Activated T-cell treated with anti-CD3 and anti-CD28 coated beads, Interleukin-2, amount 50 U/mL, for 24 hours (primary cell): Measurements from ENCODE around the gene AFMID.
"Not testable (repeated sequence)": the region's sequence is repeated elsewhere in the genome, so short reads cannot be mapped to it uniquely, and the experiment has no call there.

Experiments
- DNase-seq: peaks from one replicate; pipeline ENCODE4 v3.0.0-alpha.2; 2020
- H3K27ac Mint-ChIP-seq: 2 replicates; pipeline ENCODE4 v1.8.0; 2020; ENCODE audit warnings: mild to moderate bottlenecking, mixed read lengths
- H3K27me3 Mint-ChIP-seq: 2 replicates; pipeline ENCODE4 v1.8.0; 2020; ENCODE audit warnings: mixed read lengths
- H3K36me3 Mint-ChIP-seq: 2 replicates; pipeline ENCODE4 v1.8.0; 2020; ENCODE audit warnings: low read depth, mixed read lengths
- H3K4me1 Mint-ChIP-seq: 2 replicates; pipeline ENCODE4 v1.8.0; 2020; ENCODE audit warnings: low read depth, mixed read lengths
- H3K4me3 Mint-ChIP-seq: 2 replicates; pipeline ENCODE4 v1.8.0; 2020; ENCODE audit warnings: mild to moderate bottlenecking, moderate library complexity, mixed read lengths
- H3K9me3 Mint-ChIP-seq: 2 replicates; pipeline ENCODE4 v1.8.0; 2020; ENCODE audit warnings: mixed read lengths

Gene AFMID

GRCh38 chr17:78230252-78230962 lies 43.2 kb downstream of the AFMID start:
- no peak overlapping the region for H3K27ac Mint-ChIP-seq
- no peak for DNase-seq
- peaks cover 38% of the 10 kb centered on the region for H3K27me3 Mint-ChIP-seq
- H3K36me3 Mint-ChIP-seq, result peaks cover 5% of the 10 kb centered on the region
- H3K4me3 Mint-ChIP-seq, result no peak overlapping the region
- H3K4me1 Mint-ChIP-seq, result peaks cover 21% of the 10 kb centered on the region
- no peaks in the 10 kb centered on the region for H3K9me3 Mint-ChIP-seq

- Mint-ChIP-seq H3K27ac (no peak within 1 kb of the TSS), H3K4me1 (peaks cover 21% of the 10 kb centered on the region), H3K9me3 (no peaks in the 10 kb centered on the region), H3K27me3 (peaks cover 38% of the 10 kb centered on the region), H3K4me3 (no peak within 1 kb of the TSS), H3K36me3 (no peaks in the 10 kb centered on the region)
- no peak for DNase-seq
Observed at GRCh38 chr17:78230996-78231935, 44.1 kb downstream of the AFMID start, which contains the start of gene TMEM235. Gene TMEM235, plus strand, starts transcription at chr17:78231631. Its CDS starts 393 bp downstream, at chr17:78232024.

GRCh38 chr17:78231991-78232858 lies 45.1 kb downstream of the AFMID start:
- H3K27ac Mint-ChIP-seq, result no peak overlapping the region
- no peak overlapping the region for H3K4me3 Mint-ChIP-seq
- peaks cover 14% of the 10 kb centered on the region for H3K4me1 Mint-ChIP-seq
- H3K27me3 Mint-ChIP-seq, result peaks cover 38% of the 10 kb centered on the region
- no peaks in the 10 kb centered on the region for H3K9me3 Mint-ChIP-seq
- no peak for DNase-seq
- H3K36me3 Mint-ChIP-seq, result no peaks in the 10 kb centered on the region

GRCh38 chr17:78232859-78233173 lies 45.7 kb downstream of the AFMID start:
- Mint-ChIP-seq H3K4me3 (no peak overlapping the region), H3K27ac (no peak overlapping the region), H3K36me3 (no peaks in the 10 kb centered on the region), H3K9me3 (no peaks in the 10 kb centered on the region), H3K4me1 (peaks cover 13% of the 10 kb centered on the region), H3K27me3 (peaks cover 33% of the 10 kb centered on the region)
- no peak for DNase-seq

GRCh38 chr17:78233678-78234077 lies 46.5 kb downstream of the AFMID start:
- H3K9me3 Mint-ChIP-seq, result no peaks in the 10 kb centered on the region
- H3K27ac Mint-ChIP-seq, result no peak overlapping the region
- H3K36me3 Mint-ChIP-seq, result no peaks in the 10 kb centered on the region
- H3K4me3 Mint-ChIP-seq, result no peak overlapping the region
- no peak for DNase-seq
- peaks cover 27% of the 10 kb centered on the region for H3K27me3 Mint-ChIP-seq
- peaks cover 13% of the 10 kb centered on the region for H3K4me1 Mint-ChIP-seq

GRCh38 chr17:78234261-78234865 lies 47.2 kb downstream of the AFMID start:
- DNase-seq, result no peak
- Mint-ChIP-seq H3K4me3 (no peak overlapping the region), H3K27ac (no peak overlapping the region), H3K9me3 (no peaks in the 10 kb centered on the region), H3K36me3 (no peaks in the 10 kb centered on the region), H3K4me1 (peaks cover 13% of the 10 kb centered on the region), H3K27me3 (peaks cover 26% of the 10 kb centered on the region)

- H3K4me3 Mint-ChIP-seq, H3K27ac Mint-ChIP-seq, DNase-seq, H3K9me3 Mint-ChIP-seq, H3K36me3 Mint-ChIP-seq: not testable (repeated sequence)
- peaks cover 26% of the 10 kb centered on the region for H3K27me3 Mint-ChIP-seq
- peaks cover 13% of the 10 kb centered on the region for H3K4me1 Mint-ChIP-seq
Observed at GRCh38 chr17:78235022-78235421, 47.9 kb downstream of the AFMID start.

GRCh38 chr17:78235885-78236284 lies 48.7 kb downstream of the AFMID start:
- peaks cover 19% of the 10 kb centered on the region for H3K27me3 Mint-ChIP-seq
- no peaks in the 10 kb centered on the region for H3K9me3 Mint-ChIP-seq
- no peak for DNase-seq
- H3K4me1 Mint-ChIP-seq, result peaks cover 11% of the 10 kb centered on the region
- H3K27ac Mint-ChIP-seq, result no peak overlapping the region
- H3K36me3 Mint-ChIP-seq, result no peaks in the 10 kb centered on the region
- H3K4me3 Mint-ChIP-seq, result no peak overlapping the region

GRCh38 chr17:78236362-78237127 lies 49.4 kb downstream of the AFMID start:
- no peak overlapping the region for H3K4me3 Mint-ChIP-seq
- peaks cover 10% of the 10 kb centered on the region for H3K4me1 Mint-ChIP-seq
- H3K36me3 Mint-ChIP-seq, result no peaks in the 10 kb centered on the region
- DNase-seq, result no peak
- no peak overlapping the region for H3K27ac Mint-ChIP-seq
- no peaks in the 10 kb centered on the region for H3K9me3 Mint-ChIP-seq
- peaks cover 12% of the 10 kb centered on the region for H3K27me3 Mint-ChIP-seq

- Mint-ChIP-seq H3K27ac (no peak overlapping the region), H3K27me3 (peaks cover 6% of the 10 kb centered on the region), H3K4me1 (peaks cover 6% of the 10 kb centered on the region), H3K9me3 (no peaks in the 10 kb centered on the region), H3K4me3 (no peak overlapping the region), H3K36me3 (no peaks in the 10 kb centered on the region)
- DNase-seq, result no peak
Observed at GRCh38 chr17:78237401-78238012, 50.3 kb downstream of the AFMID start.

- Mint-ChIP-seq H3K27me3 (no peaks in the 10 kb centered on the region), H3K9me3 (no peaks in the 10 kb centered on the region), H3K4me1 (peaks cover 3% of the 10 kb centered on the region), H3K36me3 (no peaks in the 10 kb centered on the region), H3K4me3 (no peak overlapping the region), H3K27ac (no peak overlapping the region)
- no peak for DNase-seq
Observed at GRCh38 chr17:78238823-78239488, 51.8 kb downstream of the AFMID start.

GRCh38 chr17:78239489-78239931 lies 52.3 kb downstream of the AFMID start:
- Mint-ChIP-seq H3K4me3 (no peak overlapping the region), H3K27me3 (no peaks in the 10 kb centered on the region), H3K36me3 (no peaks in the 10 kb centered on the region), H3K27ac (no peak overlapping the region), H3K4me1 (peaks cover 3% of the 10 kb centered on the region), H3K9me3 (no peaks in the 10 kb centered on the region)
- DNase-seq, result no peak
